Calu3 (cell line): ENCODE measurements around the gene ANP32B. TPM values are rescaled to one million over a fixed set of nuclear protein-coding genes. Genes with fewer than 3 reads are reported as not detected.

ENCODE experiments used
- BruUV-seq: library from RNA; stranded (reverse); fragments of 400-500 nt; replicated peaks from 2 replicates; lab custom pipeline; 2021; lab: Mats Ljungman, UMichigan
- CTCF ChIA-PET: fragments of 300-600 bp; sonication (Branson Sonifier 250); formaldehyde crosslinking; loops from one replicate; lab custom pipeline; 2022; ENCODE audit warnings: antibody characterized with exemption; lab: Charles Lee
- DNase-seq: peaks from one replicate; pipeline ENCODE4 v3.0.0; 2022
- H3K27ac Mint-ChIP-seq: one replicate; pipeline ENCODE4 v1.8.0; 2022; ENCODE audit warnings: mixed read lengths; ENCODE audit not compliant: unreplicated experiment
- H3K27me3 Mint-ChIP-seq: one replicate; pipeline ENCODE4 v1.8.0; 2022; ENCODE audit warnings: mixed read lengths; ENCODE audit not compliant: unreplicated experiment
- H3K36me3 Mint-ChIP-seq: one replicate; pipeline ENCODE4 v1.8.0; 2022; ENCODE audit warnings: mild to moderate bottlenecking, moderate library complexity, mixed read lengths; ENCODE audit not compliant: insufficient read depth, unreplicated experiment
- H3K4me1 Mint-ChIP-seq: one replicate; pipeline ENCODE4 v1.8.0; 2022; ENCODE audit warnings: mild to moderate bottlenecking, low read depth, mixed read lengths; ENCODE audit not compliant: unreplicated experiment
- H3K4me3 Mint-ChIP-seq: one replicate; pipeline ENCODE4 v1.8.0; 2022; ENCODE audit warnings: mild to moderate bottlenecking, low read depth, moderate library complexity, mixed read lengths; ENCODE audit not compliant: unreplicated experiment
- H3K9me3 Mint-ChIP-seq: one replicate; pipeline ENCODE4 v1.8.0; 2022; ENCODE audit warnings: low read depth, mixed read lengths; ENCODE audit not compliant: unreplicated experiment
- intact Hi-C: fragments of 100-400 bp; cut with micrococcal nuclease; formaldehyde crosslinking; loops from one replicate; pipeline ENCODE4 v1.10.0; 2022; ENCODE audit not compliant: unreplicated experiment
- total RNA-seq: library from RNA; stranded (reverse); gene quantifications from 2 replicates; pipeline ENCODE4 v1.2.3, GENCODE V29; 2022
- TF ChIP-seq, protein P1 (sequence below): fragments of 200-600 bp; IDR thresholded peaks from one replicate; pipeline ENCODE4 v1.8.0; 2022; ENCODE audit warnings: antibody characterized with exemption; ENCODE audit not compliant: unreplicated experiment

Gene ANP32B
- total RNA-seq, 1 experiment from 2014 or later: 135 TPM

DNA sequence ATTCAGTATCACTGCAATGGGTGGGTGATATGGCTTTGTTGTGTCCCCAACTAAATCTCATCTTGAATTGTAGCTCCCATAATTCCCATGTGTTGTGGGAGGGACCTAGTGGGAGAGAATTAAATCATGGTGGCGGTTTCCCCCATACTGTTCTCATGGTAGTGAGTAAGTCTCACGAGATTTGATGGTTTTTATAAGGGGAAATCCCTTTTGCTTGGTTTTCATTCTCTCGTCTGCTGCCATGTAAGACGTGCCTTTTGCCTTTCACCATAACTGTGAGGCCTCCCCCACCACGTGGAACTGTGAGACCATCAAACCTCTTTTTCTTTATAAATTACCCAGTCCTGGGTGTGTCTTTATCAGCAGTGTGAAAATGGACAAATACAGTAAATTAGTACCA is 63.9 kb downstream of the ANP32B start:
- Mint-ChIP-seq H3K36me3 (no peaks in the 10 kb centered on the region), H3K4me1 (no peaks in the 10 kb centered on the region), H3K4me3 (no peak overlapping the region), H3K27ac (no peak overlapping the region), H3K27me3 (no peaks in the 10 kb centered on the region), H3K9me3 (no peaks in the 10 kb centered on the region)
- no peak for DNase-seq
- CTCF ChIA-PET: no interaction called here
- TF ChIP-seq, protein P1, sequence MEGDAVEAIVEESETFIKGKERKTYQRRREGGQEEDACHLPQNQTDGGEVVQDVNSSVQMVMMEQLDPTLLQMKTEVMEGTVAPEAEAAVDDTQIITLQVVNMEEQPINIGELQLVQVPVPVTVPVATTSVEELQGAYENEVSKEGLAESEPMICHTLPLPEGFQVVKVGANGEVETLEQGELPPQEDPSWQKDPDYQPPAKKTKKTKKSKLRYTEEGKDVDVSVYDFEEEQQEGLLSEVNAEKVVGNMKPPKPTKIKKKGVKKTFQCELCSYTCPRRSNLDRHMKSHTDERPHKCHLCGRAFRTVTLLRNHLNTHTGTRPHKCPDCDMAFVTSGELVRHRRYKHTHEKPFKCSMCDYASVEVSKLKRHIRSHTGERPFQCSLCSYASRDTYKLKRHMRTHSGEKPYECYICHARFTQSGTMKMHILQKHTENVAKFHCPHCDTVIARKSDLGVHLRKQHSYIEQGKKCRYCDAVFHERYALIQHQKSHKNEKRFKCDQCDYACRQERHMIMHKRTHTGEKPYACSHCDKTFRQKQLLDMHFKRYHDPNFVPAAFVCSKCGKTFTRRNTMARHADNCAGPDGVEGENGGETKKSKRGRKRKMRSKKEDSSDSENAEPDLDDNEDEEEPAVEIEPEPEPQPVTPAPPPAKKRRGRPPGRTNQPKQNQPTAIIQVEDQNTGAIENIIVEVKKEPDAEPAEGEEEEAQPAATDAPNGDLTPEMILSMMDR: no peak
- intact Hi-C loops: no loop called here
- no TSS peak for BruUV-seq

DNA sequence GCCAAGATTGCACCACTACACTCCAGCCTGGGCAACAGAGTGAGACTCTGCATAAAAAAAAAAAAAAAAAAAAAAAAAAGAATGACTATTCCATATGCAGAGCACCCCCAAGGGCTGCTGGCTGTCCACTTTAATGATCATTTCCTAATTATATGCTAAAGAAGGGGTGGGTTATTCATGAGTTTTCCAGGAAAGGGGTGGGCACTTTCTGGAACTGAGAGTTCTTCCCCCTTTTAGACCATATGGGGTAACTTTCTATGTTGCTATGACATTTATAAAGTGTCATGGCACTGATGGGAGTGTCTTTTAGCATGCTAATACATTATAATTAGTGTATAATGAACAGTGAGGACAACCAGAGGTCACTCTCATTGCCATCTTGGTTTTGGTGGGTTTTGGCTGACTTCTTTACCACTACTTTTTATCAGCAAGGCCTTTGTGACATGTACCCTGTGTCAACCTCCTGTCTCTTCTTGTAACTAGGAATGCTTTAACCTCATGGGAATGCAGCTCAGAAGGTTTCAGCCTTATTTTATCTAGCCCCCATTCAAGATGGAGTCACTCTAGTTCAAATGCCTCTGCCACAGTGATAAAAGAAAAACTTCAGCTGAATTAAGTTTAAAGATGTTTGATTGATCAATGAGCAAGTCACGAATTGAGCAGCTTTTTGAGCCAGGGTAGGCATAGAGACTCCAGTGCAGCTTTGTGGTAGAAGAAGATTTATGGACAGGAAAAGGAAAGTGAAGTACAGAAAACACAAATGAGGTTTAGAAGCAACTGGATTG is 66.3 kb downstream of the ANP32B start:
- TF ChIP-seq, protein P1: no peak
- Mint-ChIP-seq H3K4me1 (no peaks in the 10 kb centered on the region), H3K27ac (no peak overlapping the region), H3K9me3 (no peaks in the 10 kb centered on the region), H3K4me3 (no peak overlapping the region), H3K27me3 (no peaks in the 10 kb centered on the region), H3K36me3 (no peaks in the 10 kb centered on the region)
- CTCF ChIA-PET: no interaction called here
- intact Hi-C loops: no loop called here
- DNase-seq: no peak
- no TSS peak for BruUV-seq

DNA sequence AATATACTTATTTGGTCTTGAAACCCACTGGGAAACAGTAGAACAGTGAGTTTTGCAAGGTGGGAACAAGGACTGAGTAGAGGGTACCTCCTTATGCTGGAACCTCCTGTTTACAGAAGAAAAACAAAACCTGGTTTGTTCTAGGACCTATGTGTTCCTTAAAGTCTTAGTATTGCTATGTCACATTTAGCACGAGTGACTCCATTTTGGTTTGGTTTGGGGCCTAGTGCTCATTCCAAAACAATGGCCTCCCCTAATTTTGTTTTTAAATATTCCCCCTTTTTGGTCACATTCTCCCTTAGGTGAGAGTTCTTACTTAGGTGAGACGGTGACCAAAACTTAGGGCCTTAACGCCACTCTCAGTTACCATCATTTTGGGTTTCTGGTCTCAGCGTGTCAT is 67.2 kb downstream of the ANP32B start:
- Mint-ChIP-seq H3K4me3 (no peak overlapping the region), H3K27ac (no peak overlapping the region), H3K36me3 (no peaks in the 10 kb centered on the region), H3K4me1 (no peaks in the 10 kb centered on the region), H3K9me3 (no peaks in the 10 kb centered on the region), H3K27me3 (no peaks in the 10 kb centered on the region)
- CTCF ChIA-PET: no interaction called here
- no TSS peak for BruUV-seq
- TF ChIP-seq, protein P1: no peak
- DNase-seq: no peak
- intact Hi-C loops: no loop called here

DNA sequence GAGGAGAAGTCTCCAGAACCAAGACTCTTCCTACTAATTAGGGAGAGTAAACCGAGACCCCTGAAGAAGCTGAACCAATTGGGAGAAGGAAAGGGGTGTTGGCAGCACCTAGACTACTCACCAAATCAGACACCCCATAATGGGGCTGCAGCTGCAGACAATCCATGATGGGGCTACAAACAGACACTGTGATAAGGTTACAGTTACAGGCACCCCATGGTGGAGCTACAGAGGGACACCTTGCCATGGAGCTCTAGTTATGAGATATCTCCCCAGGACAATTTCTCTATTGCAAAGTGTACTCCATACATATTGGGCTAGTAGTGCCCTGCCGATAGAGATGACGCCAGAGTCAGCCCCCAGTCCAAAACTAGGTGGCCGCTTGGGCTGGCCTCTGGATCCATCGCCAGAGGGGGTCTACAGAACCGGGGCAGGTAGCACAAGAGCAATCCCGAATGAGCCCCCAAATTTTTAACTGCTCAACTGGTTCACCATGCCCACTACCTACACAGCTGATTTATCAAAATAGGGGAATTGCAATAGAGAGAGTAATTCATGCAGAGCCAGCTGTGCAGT is 71.3 kb downstream of the ANP32B start:
- Mint-ChIP-seq H3K27ac (no peak overlapping the region), H3K36me3 (peaks cover 18% of the 10 kb centered on the region), H3K9me3 (no peaks in the 10 kb centered on the region), H3K4me1 (no peaks in the 10 kb centered on the region), H3K27me3 (no peaks in the 10 kb centered on the region), H3K4me3 (no peak overlapping the region)
- no TSS peak for BruUV-seq
- CTCF ChIA-PET: no interaction called here
- intact Hi-C loops: no loop called here
- no peak for DNase-seq
- TF ChIP-seq, protein P1: no peak
